DOHH2 (cell line): ENCODE data around the gene SNRK.

Experiments used
- H3F3A ChIP-seq: fragments of 200-600 bp; sonication (generic), shearing (Covaris generic); 2 replicates; pipeline ENCODE4 v1.6.0; 2016; ENCODE audit warnings: antibody characterized with exemption, mild to moderate bottlenecking; ENCODE audit not compliant: control insufficient read depth, insufficient read depth
- H3K27ac ChIP-seq: fragments of 200-600 bp; sonication (generic); 2 replicates; pipeline ENCODE4 v1.5.1; 2014; ENCODE audit warnings: low read depth, mild to moderate bottlenecking, low read length, moderate library complexity
- H3K27me3 ChIP-seq: fragments of 200-600 bp; sonication (generic); 2 replicates; pipeline ENCODE4 v1.6.1; 2014; ENCODE audit warnings: mild to moderate bottlenecking, low read length, mixed read lengths; ENCODE audit not compliant: control insufficient read depth
- H3K36me3 ChIP-seq: fragments of 200-600 bp; sonication (generic); 2 replicates; pipeline ENCODE4 v1.6.1; 2014; ENCODE audit warnings: mild to moderate bottlenecking, low read length, moderate library complexity, mixed read lengths; ENCODE audit not compliant: control insufficient read depth
- H3K4me1 ChIP-seq: fragments of 200-600 bp; sonication (generic); 2 replicates; pipeline ENCODE4 v1.6.1; 2014; ENCODE audit warnings: mild to moderate bottlenecking, low read length, mixed read lengths; ENCODE audit not compliant: control insufficient read depth
- H3K4me2 ChIP-seq: fragments of 200-600 bp; sonication (generic); 2 replicates; pipeline ENCODE4 v1.6.0; 2014; ENCODE audit warnings: mild to moderate bottlenecking, low read length, moderate library complexity
- H3K4me3 ChIP-seq: fragments of 200-600 bp; sonication (generic); 2 replicates; pipeline ENCODE4 v1.5.1; 2014; ENCODE audit warnings: mild to moderate bottlenecking, low read length, mixed read lengths
- H3K79me2 ChIP-seq: fragments of 200-600 bp; sonication (generic); 2 replicates; pipeline ENCODE4 v1.6.1; 2014; ENCODE audit warnings: mild to moderate bottlenecking, low read length, mixed read lengths; ENCODE audit not compliant: control insufficient read depth
- H3K9me2 ChIP-seq: fragments of 200-600 bp; sonication (generic); replicated peaks from 2 replicates; pipeline ENCODE4 v1.6.1; 2014; ENCODE audit warnings: mild to moderate bottlenecking, low read length, mixed read lengths; ENCODE audit not compliant: control insufficient read depth
- H3K9me3 ChIP-seq: fragments of 200-600 bp; sonication (generic); 2 replicates; pipeline ENCODE4 v1.6.1; 2014; ENCODE audit warnings: antibody characterized with exemption, low read length, mixed read lengths; ENCODE audit not compliant: control insufficient read depth, insufficient read depth
- H4K20me1 ChIP-seq: fragments of 200-600 bp; sonication (generic); 2 replicates; pipeline ENCODE4 v1.6.0; 2014; ENCODE audit warnings: low read depth, mild to moderate bottlenecking, antibody characterized with exemption, low read length, moderate library complexity; ENCODE audit not compliant: control insufficient read depth, insufficient read depth
- CTCF ChIP-seq: fragments of 200-600 bp; sonication (generic); IDR thresholded peaks from one replicate; pipeline ENCODE4 v1.5.1; 2014; ENCODE audit warnings: antibody characterized with exemption, mild to moderate bottlenecking, low read depth, low read length; ENCODE audit not compliant: poor library complexity, severe bottlenecking
- EZH2phosphoT487 ChIP-seq: fragments of 200-600 bp; sonication (generic); IDR thresholded peaks from 2 replicates; pipeline ENCODE4 v1.6.1; 2017; ENCODE audit warnings: borderline replicate concordance, mild to moderate bottlenecking, antibody characterized with exemption, low read length, moderate library complexity, mixed read lengths

SNRK gene

GRCh38 chr3:43364926-43365325, 78.6 kb downstream of the SNRK start:
- Histone ChIP-seq H4K20me1 (no peaks in the 10 kb centered on the region), H3K9me3 (no peaks in the 10 kb centered on the region)
- no peak for TF ChIP-seq EZH2phosphoT487
- no peak for TF ChIP-seq CTCF

GRCh38 chr3:43365601-43366305, 79.4 kb downstream of the SNRK start:
- no peaks in the 10 kb centered on the region for H3K79me2 ChIP-seq
- TF ChIP-seq CTCF = no peak
- TF ChIP-seq EZH2phosphoT487 = no peak

More at GRCh38 chr3:43364926-43365325, 78.6 kb downstream of the SNRK start:
- Histone ChIP-seq H3K4me1 (no peaks in the 10 kb centered on the region), H3K27ac (no peak overlapping the region), H3K9me2 (no peaks in the 10 kb centered on the region), H3K27me3 (no peaks in the 10 kb centered on the region), H3K79me2 (no peaks in the 10 kb centered on the region), H3K36me3 (no peaks in the 10 kb centered on the region), H3K4me2 (no peak overlapping the region), H3K4me3 (no peak overlapping the region), H3F3A (no peaks in the 10 kb centered on the region)

GRCh38 chr3:43366481-43366880, 80.1 kb downstream of the SNRK start:
- H3F3A ChIP-seq = no peaks in the 10 kb centered on the region
- no peak overlapping the region for H3K27ac ChIP-seq
- TF ChIP-seq EZH2phosphoT487 (no peak), CTCF (no peak)
- no peaks in the 10 kb centered on the region for H3K36me3 ChIP-seq
- H3K79me2 ChIP-seq = no peaks in the 10 kb centered on the region
- no peak overlapping the region for H3K4me3 ChIP-seq
- H3K4me1 ChIP-seq = no peaks in the 10 kb centered on the region
- H3K27me3 ChIP-seq = no peaks in the 10 kb centered on the region
- H3K9me3 ChIP-seq = no peaks in the 10 kb centered on the region
- H4K20me1 ChIP-seq = no peaks in the 10 kb centered on the region
- no peaks in the 10 kb centered on the region for H3K9me2 ChIP-seq
- no peak overlapping the region for H3K4me2 ChIP-seq

More at GRCh38 chr3:43365601-43366305, 79.4 kb downstream of the SNRK start:
- Histone ChIP-seq H3K27ac (no peak overlapping the region), H3K4me3 (no peak overlapping the region), H3F3A (no peaks in the 10 kb centered on the region), H3K9me2 (no peaks in the 10 kb centered on the region), H3K36me3 (no peaks in the 10 kb centered on the region), H3K27me3 (no peaks in the 10 kb centered on the region), H4K20me1 (no peaks in the 10 kb centered on the region), H3K4me1 (no peaks in the 10 kb centered on the region), H3K9me3 (no peaks in the 10 kb centered on the region), H3K4me2 (no peak overlapping the region)
